ENCODE data around the gene SLCO2A1.

The SLCO2A1 gene

GRCh38 chr3:134060561-134061385 is 31.0 kb upstream of the SLCO2A1 start:
- no peak for DNase-seq (ENCODE audit: low read depth, low spot score)

DNA sequence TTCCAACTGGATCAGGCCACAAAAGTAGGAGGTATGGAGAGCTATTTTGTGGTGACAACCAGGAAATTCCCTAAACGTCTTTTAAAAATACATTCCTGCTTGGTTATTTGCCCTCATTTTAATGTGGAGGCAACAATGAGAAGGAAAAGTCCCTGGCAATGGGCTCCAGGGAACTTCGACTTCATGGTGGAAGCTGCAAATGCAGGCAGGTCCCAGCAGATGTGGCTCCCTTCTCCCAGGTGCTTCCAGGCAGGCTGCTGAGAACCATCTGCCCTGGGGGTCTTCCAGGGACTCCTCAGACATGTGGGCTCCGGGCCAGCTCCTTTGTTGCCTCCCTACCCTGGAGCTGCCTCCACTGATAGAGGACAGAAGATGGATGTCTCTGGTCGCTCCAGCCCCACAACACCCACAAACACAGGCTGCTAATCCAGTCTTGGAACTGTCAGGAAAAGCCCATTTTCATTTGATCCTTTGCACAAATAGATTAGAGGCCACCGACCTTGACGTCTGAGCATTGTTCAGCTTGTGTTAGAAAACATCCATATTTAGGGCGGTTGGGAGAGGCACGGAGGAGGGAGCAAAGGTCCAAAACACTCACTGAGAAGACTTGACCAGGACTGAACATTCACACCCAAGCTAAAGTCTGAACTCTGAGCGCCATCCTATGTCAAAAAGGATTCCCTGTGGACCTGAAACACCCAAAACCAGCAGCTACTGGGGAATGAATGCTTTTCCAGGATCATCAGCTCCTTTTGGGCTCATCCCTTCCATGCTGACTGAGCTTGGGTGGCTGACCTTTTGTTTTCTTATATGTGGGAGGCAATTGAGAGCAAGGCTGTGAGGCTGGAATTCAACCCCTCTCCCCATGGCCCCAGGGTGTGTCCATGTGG is 30.2 kb upstream of the SLCO2A1 start:
- peak; percentile 50 for DNase-seq (ENCODE audit: low read depth, low spot score)

DNA sequence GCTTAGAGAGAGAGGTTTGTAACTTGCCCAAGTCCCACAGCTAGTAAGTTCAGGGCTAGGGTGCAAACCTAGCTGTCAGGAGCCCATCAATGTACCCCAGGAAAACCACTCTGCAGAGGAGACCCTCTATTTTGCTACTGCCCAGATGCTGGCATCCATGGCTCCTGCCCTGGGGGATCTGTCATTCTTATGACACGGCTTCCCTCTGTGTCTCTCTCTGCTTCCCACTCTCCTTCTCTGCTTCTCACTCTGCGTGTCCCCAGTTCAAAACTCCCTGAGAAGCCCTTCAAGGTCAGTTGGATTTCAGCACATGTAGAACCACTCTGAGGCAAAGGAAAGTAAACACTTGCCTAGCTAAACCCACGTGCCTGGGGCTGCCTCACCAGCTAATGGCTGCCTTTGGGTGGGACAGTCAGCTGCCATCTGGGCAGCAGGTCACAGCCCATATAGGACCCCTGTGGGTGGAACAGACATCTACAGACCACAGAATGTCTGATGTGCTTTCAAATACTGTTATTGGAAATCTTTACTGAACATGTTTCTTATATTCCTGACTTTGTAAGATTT is 29.4 kb upstream of the SLCO2A1 start:
- DNase-seq (ENCODE audit: low read depth, low spot score) = no peak

DNA sequence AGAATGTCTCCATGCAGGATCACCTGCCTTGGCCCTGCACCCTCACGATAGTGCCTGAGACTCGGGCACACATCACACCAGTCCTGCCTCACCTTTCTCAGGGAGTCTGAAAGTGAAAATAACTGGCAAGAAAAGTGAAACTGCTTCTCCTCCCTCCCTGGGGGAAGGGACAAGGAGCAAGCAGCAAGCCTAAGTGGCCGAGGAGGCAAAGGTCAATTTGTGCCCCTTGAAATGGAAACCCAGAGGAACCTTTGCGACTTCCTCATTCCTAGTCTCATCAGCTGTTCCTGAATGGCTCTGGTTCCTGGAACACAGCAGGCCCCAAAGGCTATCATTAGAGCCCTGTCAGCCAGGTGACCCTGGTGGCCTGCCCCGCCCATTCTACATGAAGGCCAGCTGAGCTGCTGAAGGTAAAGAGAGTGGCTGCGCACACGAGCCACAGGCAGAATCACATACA is 28.0 kb upstream of the SLCO2A1 start:
- DNase-seq (ENCODE audit: low read depth, low spot score) = no peak

- DNase-seq (ENCODE audit: low read depth, low spot score) = no peak
These were observed 27.4 kb upstream of the SLCO2A1 start for GRCh38 chr3:134057006-134057653.

GRCh38 chr3:134056464-134056891 is 26.8 kb upstream of the SLCO2A1 start:
- DNase-seq (ENCODE audit: low read depth, low spot score) = no peak

DNA sequence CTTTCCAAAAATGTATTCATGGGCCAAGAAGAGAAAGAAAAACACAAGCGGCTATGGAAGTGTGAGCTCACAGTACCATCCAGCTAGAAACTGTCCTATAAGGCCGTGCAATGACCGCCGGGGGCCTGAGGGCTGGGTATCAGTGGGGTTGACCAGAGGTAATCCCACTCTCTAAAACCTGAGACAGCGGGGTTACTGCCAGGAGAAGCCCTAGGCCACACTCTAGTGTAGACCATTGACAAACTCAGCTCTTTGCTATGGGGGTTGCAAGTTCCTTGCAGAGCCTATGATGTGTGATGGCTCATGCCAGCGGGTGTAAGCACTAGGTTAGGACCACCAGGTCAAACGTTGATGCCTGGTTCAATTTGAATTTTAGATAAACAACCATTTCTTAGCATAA is 25.9 kb upstream of the SLCO2A1 start:
- DNase-seq (ENCODE audit: low read depth, low spot score) = no peak

DNA sequence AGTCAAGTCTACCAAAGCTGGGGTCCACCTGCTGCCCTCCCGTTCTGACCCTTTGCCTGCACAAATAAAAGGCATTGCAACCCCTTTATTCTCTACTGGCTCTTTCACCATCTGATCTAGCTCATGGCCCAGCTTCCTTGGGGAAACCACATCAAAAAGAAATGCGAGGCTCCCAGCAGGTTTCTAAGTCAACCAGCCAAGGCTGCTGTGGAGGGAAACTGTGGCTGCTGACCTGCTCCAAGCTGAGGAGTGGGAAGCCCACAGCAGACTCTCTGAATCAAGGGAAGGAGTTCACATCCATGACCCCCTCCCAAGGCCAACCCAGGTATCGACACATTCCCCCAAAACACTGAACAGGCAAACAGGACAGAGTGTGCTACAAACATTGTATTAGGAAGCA is 25.2 kb upstream of the SLCO2A1 start:
- no peak for DNase-seq (ENCODE audit: low read depth, low spot score)

GRCh38 chr3:134054231-134054630 is 24.5 kb upstream of the SLCO2A1 start:
- no peak for DNase-seq (ENCODE audit: low read depth, low spot score)

- DNase-seq (ENCODE audit: low read depth, low spot score) = no peak
These were observed 22.6 kb upstream of the SLCO2A1 start for GRCh38 chr3:134052370-134052769.

- DNase-seq (ENCODE audit: low read depth, low spot score) = no peak
These were observed 20.0 kb upstream of the SLCO2A1 start for GRCh38 chr3:134049676-134050075.

DNA sequence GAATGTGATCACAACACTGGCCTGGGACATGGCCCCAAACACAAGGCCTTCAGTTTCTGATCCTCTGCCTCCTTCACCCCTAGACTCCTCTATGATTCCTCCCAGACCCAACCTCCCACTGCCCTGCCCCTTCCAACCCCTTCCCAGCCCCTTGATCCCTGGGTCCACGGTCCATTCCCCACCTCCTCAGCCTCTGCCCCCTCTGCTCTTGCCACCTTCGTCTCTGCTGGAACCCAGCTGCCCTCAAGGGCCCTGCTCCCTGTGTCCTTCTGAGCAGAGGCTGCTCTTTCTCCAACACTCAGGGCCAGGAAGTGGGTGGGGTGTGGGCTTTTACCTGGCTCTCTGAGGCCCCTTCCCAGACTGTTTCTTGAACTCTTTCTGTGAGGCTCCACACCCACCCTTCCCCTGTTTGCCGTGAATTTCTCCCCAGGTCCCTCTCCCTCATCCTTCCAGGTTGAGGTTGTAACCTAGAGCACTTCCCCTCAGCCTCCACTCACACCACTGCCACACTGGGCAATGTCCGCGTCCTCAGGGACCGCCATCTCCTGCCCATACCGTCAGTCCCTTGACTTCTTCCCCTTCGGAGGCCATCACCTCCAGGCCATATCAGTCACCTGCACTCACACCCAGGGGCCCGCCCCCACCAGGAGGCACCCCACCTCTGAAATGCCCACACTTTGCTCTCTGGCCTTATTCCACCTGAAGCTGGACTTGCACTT is 18.7 kb upstream of the SLCO2A1 start:
- DNase-seq (ENCODE audit: low read depth, low spot score) = no peak

DNA sequence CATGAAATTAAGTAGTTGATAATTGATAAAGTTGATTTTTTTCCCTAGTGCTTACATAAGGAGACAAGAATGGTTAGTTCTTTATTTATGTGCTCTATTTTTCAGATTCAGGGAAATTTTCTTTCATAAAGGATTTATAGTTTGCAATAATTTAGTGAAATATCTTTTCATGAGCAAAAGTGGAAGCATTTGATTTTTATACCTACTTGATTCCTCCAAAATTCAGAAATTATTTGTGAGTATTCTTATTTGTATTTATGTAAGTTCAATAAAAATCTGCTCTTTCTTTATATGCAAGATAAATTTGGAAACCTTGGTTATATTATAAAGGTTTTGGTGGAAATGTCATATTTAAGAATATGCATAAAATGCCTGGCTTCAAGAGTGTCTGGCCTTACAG is 14.7 kb upstream of the SLCO2A1 start:
- no peak for DNase-seq (ENCODE audit: low read depth, low spot score)

GRCh38 chr3:134040066-134040465 is 10.3 kb upstream of the SLCO2A1 start:
- DNase-seq (ENCODE audit: low read depth, low spot score) = no peak

- no peak for DNase-seq (ENCODE audit: low read depth, low spot score)
These were observed 9.6 kb upstream of the SLCO2A1 start for GRCh38 chr3:134039161-134039862.

- DNase-seq (ENCODE audit: low read depth, low spot score) = no peak
These were observed 9.0 kb upstream of the SLCO2A1 start for GRCh38 chr3:134038716-134039115.

DNA sequence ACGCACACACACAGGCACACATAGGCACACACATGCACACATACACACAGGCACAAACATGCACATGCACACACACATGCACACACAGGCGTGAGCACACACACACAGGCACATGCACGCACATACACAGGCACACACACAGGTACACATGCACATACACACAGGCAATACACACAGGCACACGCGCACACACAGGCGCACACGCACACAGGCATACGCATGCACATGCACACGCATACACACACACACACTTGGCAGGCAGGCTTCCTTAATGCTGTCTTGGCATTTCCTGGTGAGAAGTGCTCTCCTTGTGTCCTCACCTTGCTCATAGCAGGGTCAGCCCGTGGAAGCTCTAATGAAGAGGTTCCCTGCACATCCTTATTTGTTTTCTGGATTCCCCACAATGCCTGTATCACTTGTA is 8.4 kb upstream of the SLCO2A1 start:
- no peak for DNase-seq (ENCODE audit: low read depth, low spot score)

- DNase-seq (ENCODE audit: low read depth, low spot score) = no peak
These were observed 7.4 kb upstream of the SLCO2A1 start for GRCh38 chr3:134037168-134037567.

GRCh38 chr3:134036291-134036690 is 6.6 kb upstream of the SLCO2A1 start:
- no peak for DNase-seq (ENCODE audit: low read depth, low spot score)

DNA sequence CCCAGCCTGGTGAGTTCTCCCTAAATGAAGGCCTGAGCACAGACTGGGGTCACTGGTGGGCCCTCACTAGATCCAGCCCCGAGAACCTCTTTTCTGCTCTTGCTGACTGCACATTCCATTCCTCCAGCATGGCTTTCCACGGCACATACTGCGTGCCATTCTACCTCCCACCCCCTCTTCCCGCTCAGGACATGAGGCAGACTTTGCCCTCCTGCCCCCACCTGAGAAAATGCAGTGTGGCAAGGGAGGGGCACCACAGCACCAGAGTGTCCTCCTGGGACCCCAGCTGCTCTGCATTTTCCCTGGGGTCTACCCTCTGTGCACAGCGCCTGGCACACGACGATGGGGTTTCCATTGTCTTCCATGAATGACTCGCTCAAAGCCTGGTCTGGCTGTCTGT is 6.1 kb upstream of the SLCO2A1 start:
- no peak for DNase-seq (ENCODE audit: low read depth, low spot score)
